HG03159 (cell line): Measurements from ENCODE around the gene KIF3B.
"Not testable (repeated sequence)": the region's sequence is repeated elsewhere in the genome, so short reads cannot be mapped to it uniquely, and the experiment has no call there.

Source experiments
- ATAC-seq: cut with Tn5 transposase; IDR thresholded peaks from one replicate; pipeline ENCODE4 v1.9.1; 2021; ENCODE audit warnings: mild to moderate bottlenecking, moderate library complexity; ENCODE audit not compliant: unreplicated experiment

KIF3B gene

DNA sequence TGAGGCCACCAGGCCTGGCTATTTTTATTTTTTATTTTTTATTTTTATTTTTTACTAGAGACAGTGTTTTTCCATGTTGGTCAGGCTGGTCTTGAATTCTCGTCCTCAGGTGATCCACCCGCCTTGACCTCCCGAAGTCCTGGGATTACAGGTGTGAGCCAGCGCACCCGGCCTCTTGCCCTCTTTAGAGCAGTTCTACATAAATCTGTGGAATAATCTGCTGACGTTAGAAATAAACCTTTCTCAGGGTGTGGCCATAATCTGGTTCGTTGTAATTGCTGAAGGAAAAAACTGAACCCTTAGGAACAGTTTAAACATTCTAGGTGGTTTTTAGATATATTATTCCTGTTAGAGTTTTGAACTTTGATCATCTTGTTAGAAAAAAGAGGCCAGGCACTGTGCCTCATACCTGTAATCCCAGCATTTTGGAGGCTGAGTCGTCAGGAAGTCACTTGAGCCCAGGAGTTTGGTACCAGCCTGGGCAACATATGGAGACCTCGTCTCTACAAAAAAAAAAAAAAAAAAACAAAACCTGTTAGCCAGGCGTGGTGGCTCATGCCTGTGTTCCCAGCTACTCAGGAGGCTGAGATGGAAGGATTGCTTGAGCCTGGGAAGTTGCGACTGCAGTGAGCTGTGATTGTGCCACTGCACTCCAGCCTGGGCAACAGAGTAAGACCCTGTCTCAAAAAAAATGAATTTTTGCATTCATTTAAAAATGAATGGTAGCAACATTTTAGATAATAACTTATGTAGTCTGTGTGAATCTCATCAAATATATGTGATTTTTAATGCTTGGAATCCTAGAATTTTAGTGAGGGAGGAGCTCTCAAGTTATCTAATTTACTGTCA is 104.9 kb downstream of the KIF3B start:
- no peak for ATAC-seq

DNA sequence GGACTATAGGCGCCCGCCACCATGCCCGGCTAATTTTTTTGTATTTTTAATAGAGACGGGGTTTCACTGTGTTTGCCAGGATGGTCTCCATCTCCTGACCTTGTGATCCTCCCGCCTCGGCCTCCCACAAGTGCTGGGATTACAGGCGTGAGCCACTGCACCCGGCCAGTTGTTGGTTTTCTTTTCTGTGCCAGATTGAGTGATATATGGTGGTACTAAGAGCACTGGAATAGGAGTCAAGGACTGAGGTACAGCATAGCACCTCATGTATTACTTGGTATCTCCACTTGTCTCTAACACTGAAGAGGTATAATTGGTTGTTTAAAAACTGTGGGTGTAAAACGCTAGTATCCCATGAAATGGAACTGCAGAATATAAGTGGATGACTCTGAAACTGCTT is 106.0 kb downstream of the KIF3B start:
- not testable (repeated sequence) for ATAC-seq
